ENCODE data around the gene PDK3. TPM values are rescaled to one million over a fixed set of nuclear protein-coding genes. Genes with fewer than 3 reads are reported as not detected.

Gene PDK3
- total RNA-seq, 1 experiment from 2014 or later, result 9.6 TPM

DNA sequence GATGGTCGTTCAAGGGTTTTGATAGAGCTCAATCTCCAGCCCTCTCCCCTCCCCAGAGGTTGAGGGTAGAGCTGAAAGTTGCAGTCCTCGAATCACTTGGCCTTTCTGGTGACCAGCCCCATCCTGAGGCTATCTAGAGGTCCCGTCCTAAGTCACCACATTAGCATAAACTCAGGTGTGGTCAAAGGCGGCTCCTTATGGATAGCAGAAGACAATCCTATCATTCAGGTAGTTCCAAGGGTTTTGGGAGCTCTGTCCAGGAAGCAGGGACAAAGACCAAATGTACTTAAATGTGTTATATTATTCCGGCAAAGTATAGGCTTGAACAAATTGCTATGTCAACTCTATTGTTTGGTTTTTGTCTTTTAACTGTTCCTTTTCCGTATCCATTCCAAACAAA lies 30.6 kb downstream of the PDK3 start:
- Histone ChIP-seq H3K9me2 (ENCODE audit: insufficient read depth) (no peaks in the 10 kb centered on the region), H3K9me3 (ENCODE audit: control insufficient read depth in 1 of 2, insufficient read depth in 1 of 2, low read depth in 1 of 2, low read length in 2 of 2) (no peaks in the 10 kb centered on the region), H3K27ac (ENCODE audit: low read depth, low read length) (no peak overlapping the region), H3K27me3 (ENCODE audit: insufficient read depth, low read length) (no peaks in the 10 kb centered on the region), H3K36me3 (ENCODE audit: control insufficient read depth in 1 of 2, insufficient read depth in 2 of 2, low read length in 2 of 2) (no peaks in the 10 kb centered on the region; a peak in 1 of 4 replicates), H3K79me2 (ENCODE audit: insufficient read depth, low read length) (no peaks in the 10 kb centered on the region), H3K4me2 (ENCODE audit: low read length) (no peak overlapping the region), H3K9ac (ENCODE audit: low read length) (no peak overlapping the region), H4K20me1 (ENCODE audit: insufficient read depth) (no peaks in the 10 kb centered on the region), H3K4me3 (replicated peaks in 1 of 2; ENCODE audit: low read depth in 1 of 2, low read length in 2 of 2) (no peak overlapping the region), H2AFZ (ENCODE audit: low read depth, low read length, poor library complexity, severe bottlenecking) (no peak overlapping the region), H3K4me1 (ENCODE audit: control insufficient read depth in 1 of 2, insufficient read depth in 2 of 2, low read length in 2 of 2) (no peaks in the 10 kb centered on the region)
- no TSS peak for BruUV-seq (replicated peaks)
- RAD21 ChIA-PET (ENCODE audit: low non-redundant PET in 1 of 2, low total read pairs in 2 of 2, uncharacterized antibody in 2 of 2, unreplicated experiment in 2 of 2), result no interaction called here
- CTCF ChIA-PET, result interaction anchor here (1.0 kb wide), 1 partner anchor 100 kb away, joined by 3 read pairs; no protein-coding TSS in a partner anchor
- intact Hi-C loops (cut with micrococcal nuclease), result no loop called here
- ATAC-seq (no peak), DNase-seq (ENCODE audit: low read depth, low spot score) (no peak)
- TF ChIP-seq, protein P1, sequence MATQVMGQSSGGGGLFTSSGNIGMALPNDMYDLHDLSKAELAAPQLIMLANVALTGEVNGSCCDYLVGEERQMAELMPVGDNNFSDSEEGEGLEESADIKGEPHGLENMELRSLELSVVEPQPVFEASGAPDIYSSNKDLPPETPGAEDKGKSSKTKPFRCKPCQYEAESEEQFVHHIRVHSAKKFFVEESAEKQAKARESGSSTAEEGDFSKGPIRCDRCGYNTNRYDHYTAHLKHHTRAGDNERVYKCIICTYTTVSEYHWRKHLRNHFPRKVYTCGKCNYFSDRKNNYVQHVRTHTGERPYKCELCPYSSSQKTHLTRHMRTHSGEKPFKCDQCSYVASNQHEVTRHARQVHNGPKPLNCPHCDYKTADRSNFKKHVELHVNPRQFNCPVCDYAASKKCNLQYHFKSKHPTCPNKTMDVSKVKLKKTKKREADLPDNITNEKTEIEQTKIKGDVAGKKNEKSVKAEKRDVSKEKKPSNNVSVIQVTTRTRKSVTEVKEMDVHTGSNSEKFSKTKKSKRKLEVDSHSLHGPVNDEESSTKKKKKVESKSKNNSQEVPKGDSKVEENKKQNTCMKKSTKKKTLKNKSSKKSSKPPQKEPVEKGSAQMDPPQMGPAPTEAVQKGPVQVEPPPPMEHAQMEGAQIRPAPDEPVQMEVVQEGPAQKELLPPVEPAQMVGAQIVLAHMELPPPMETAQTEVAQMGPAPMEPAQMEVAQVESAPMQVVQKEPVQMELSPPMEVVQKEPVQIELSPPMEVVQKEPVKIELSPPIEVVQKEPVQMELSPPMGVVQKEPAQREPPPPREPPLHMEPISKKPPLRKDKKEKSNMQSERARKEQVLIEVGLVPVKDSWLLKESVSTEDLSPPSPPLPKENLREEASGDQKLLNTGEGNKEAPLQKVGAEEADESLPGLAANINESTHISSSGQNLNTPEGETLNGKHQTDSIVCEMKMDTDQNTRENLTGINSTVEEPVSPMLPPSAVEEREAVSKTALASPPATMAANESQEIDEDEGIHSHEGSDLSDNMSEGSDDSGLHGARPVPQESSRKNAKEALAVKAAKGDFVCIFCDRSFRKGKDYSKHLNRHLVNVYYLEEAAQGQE (IDR thresholded peaks at IDR 0.05; ENCODE audit: low read depth), result no peak
- TF ChIP-seq YY1 (IDR thresholded peaks at IDR 0.05; ENCODE audit: extremely low read depth, insufficient replicate concordance, low read depth, low read length) (no peak), JUND (IDR thresholded peaks at IDR 0.05) (no peak), POLR2AphosphoS5 (IDR thresholded peaks at IDR 0.05; ENCODE audit: low read depth, low read length) (no peak), EZH2phosphoT487 (IDR thresholded peaks at IDR 0.05; ENCODE audit: borderline replicate concordance) (no peak), ZFX (IDR thresholded peaks at IDR 0.05) (no peak), EGR1 (IDR thresholded peaks at IDR 0.05; ENCODE audit: low read depth) (no peak), ZNF274 (IDR thresholded peaks at IDR 0.05; ENCODE audit: low read depth, low read length) (no peak), RAD21 (IDR thresholded peaks at IDR 0.05; ENCODE audit: low read depth) (no peak), SIN3A (IDR thresholded peaks at IDR 0.05; ENCODE audit: low read depth) (no peak), SRF (IDR thresholded peaks at IDR 0.05; ENCODE audit: low read depth) (no peak), ELF1 (IDR thresholded peaks at IDR 0.05; ENCODE audit: borderline replicate concordance, low read depth) (no peak), EZH2 (IDR thresholded peaks at IDR 0.05) (no peak), FOSL1 (IDR thresholded peaks at IDR 0.05; ENCODE audit: low read depth) (no peak), CEBPB (IDR thresholded peaks at IDR 0.05; ENCODE audit: low read depth) (no peak)
- TF ChIP-seq, protein P2, sequence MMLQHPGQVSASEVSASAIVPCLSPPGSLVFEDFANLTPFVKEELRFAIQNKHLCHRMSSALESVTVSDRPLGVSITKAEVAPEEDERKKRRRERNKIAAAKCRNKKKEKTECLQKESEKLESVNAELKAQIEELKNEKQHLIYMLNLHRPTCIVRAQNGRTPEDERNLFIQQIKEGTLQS (IDR thresholded peaks at IDR 0.05), result no peak
- TF ChIP-seq, protein P3, sequence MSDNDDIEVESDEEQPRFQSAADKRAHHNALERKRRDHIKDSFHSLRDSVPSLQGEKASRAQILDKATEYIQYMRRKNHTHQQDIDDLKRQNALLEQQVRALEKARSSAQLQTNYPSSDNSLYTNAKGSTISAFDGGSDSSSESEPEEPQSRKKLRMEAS (IDR thresholded peaks at IDR 0.05), result no peak
- TF ChIP-seq, protein P4, sequence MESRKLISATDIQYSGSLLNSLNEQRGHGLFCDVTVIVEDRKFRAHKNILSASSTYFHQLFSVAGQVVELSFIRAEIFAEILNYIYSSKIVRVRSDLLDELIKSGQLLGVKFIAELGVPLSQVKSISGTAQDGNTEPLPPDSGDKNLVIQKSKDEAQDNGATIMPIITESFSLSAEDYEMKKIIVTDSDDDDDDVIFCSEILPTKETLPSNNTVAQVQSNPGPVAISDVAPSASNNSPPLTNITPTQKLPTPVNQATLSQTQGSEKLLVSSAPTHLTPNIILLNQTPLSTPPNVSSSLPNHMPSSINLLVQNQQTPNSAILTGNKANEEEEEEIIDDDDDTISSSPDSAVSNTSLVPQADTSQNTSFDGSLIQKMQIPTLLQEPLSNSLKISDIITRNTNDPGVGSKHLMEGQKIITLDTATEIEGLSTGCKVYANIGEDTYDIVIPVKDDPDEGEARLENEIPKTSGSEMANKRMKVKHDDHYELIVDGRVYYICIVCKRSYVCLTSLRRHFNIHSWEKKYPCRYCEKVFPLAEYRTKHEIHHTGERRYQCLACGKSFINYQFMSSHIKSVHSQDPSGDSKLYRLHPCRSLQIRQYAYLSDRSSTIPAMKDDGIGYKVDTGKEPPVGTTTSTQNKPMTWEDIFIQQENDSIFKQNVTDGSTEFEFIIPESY (IDR thresholded peaks at IDR 0.05; ENCODE audit: extremely low read depth, insufficient replicate concordance, low read length), result no peak
- POLR2A ChIA-PET, result no interaction called here

All from HCT116 (cell line).